Posterior vena cava (tissue), 2 donors: ENCODE results near the gene RBM26. TPM values are rescaled to one million over a fixed set of nuclear protein-coding genes. Genes with fewer than 3 reads are reported as not detected.
"Not testable (repeated sequence)": the region's sequence is repeated elsewhere in the genome, so short reads cannot be mapped to it uniquely, and the experiment has no call there.

Source experiments
- DNase-seq: peaks from one replicate; pipeline ENCODE4 v3.0.0-alpha.2; 2020; ENCODE audit warnings: low spot score
- intact Hi-C, 2 donors: fragments of 100-400 bp; cut with DNase I; formaldehyde crosslinking; loops; one replicate each; pipeline versions ENCODE4 v1.14.1 to v1.14.2; 2022 to 2023
- total RNA-seq, 2 donors: library from RNA; stranded (reverse); fragmentation: NEBNext Ultra II Directional; extraction: Animal tissue kit (Norgen Biotek cat#: 25700); gene quantifications; one replicate each; pipeline ENCODE4 v1.2.1, GENCODE V29; 2021
- donor health status: DM: yes; HTN: yes; CAD: no.
- donor health status: DM: yes; HTN: yes; CAD: no.

Gene RBM26
- total RNA-seq, 2 donors from 2014 or later, result 31.6 to 32.8 TPM

- no peak for DNase-seq
- intact Hi-C loops, result no loop called here
Measured at GRCh38 chr13:79353693-79354092, 52.4 kb downstream of the RBM26 start.

DNA sequence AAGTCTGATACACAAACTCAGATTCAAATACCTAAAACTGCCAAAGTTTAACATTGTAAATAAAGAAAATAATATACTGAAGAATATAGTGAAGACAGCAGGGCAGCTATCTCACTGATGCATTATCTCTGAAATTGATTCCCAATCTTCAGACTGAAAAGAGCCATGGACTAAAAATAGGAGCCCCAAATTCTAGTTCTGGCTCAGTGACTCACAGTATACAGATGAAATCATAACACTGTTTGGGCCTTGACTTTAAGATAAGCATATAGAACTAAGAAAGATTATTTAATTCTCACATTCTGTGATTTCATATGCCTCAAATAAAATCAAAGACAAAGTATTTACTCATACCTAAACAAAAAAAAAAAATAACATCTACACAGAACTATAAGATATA lies 53.9 kb downstream of the RBM26 start:
- intact Hi-C loops, result no loop called here
- no peak for DNase-seq

DNA sequence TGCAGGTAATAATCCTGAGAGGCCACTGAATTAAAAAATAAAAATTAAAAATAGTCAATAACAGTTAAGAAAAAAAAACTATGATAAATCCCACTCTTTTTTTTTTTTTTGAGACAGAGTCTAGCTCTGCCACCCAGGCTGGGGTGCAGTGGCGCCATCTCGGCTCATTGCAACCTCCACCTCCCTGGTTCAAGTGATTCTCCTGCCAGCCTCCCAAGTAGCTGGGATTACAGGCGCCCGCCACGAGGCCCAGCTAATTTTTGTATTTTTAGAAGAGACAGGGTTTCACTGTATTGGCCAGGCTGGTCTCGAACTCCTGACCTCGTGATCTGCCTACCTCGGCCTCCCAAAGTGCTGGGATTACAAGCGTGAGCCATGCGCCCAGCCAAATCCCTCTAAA lies 56.4 kb downstream of the RBM26 start:
- intact Hi-C loops, result not testable (repeated sequence)
- DNase-seq, result peak; percentile 26

DNA sequence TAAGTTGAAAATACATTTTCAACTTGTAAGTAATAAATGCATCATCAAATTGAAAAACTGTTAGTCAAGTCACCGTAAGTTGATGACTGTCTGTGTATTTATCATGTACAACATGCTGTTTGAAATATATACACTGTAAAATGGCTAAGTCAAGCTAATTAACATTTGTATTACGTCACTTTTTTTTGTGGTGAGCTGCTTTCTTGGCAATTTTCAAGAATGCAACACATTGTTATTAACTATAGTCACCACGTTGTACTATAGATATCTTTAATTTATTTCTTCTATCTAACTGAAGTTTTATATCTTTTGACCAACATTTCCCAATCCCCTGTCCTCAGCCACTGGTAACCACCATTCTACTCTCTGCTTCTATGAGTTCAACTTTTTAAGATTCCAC lies 57.0 kb downstream of the RBM26 start:
- intact Hi-C loops, result no loop called here
- DNase-seq, result no peak

GRCh38 chr13:79346300-79346914 lies 59.6 kb downstream of the RBM26 start:
- peak; percentile 55 for DNase-seq
- intact Hi-C loops, result no loop called here

DNA sequence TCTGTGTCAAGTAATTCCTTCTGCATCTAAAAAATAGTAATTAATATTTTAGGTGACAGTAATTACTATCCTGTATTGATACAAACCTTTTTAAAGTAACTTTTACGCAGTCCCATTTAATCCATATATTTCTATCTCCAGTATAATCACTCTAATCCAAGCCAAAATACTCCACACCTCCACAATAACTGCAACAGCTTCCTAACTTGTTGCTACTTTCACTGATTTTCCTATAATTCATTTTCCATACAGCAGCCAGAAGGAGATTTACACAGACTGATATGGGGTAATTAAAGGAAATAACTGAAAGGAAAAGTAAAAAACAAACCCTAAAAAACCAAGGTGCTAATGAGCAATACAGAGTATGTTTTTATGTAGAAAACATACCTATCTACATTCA lies 64.9 kb downstream of the RBM26 start:
- intact Hi-C loops, result no loop called here
- DNase-seq, result no peak

DNA sequence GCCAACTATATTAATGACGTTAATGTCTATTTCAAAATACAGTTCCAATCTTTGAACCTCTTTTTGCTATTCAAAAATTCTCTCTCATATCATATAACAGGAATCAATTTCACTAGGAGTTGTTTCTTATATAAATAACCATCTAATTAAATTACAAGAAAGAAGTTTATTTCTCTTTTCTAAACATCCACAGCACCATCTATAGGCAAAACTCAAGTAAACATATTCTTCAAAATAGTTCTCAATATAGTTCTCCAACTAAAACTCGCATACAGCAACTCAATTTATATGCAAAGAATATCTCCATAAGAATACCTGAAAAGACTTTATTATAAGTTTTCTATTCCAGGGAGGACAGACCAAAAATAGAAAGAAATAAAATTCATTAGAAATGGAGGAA lies 65.6 kb downstream of the RBM26 start:
- intact Hi-C loops, result no loop called here
- no peak for DNase-seq

- intact Hi-C loops, result no loop called here
- no peak for DNase-seq
Measured at GRCh38 chr13:79338343-79338742, 67.7 kb downstream of the RBM26 start.

- intact Hi-C loops, result no loop called here
- DNase-seq, result peak; percentile 52
Measured at GRCh38 chr13:79336966-79337365, 69.1 kb downstream of the RBM26 start.

- no peak for DNase-seq
- intact Hi-C loops, result no loop called here
Measured at GRCh38 chr13:79328510-79328909, 77.5 kb downstream of the RBM26 start.

GRCh38 chr13:79320433-79320832 lies 85.6 kb downstream of the RBM26 start:
- intact Hi-C loops, result no loop called here

DNA sequence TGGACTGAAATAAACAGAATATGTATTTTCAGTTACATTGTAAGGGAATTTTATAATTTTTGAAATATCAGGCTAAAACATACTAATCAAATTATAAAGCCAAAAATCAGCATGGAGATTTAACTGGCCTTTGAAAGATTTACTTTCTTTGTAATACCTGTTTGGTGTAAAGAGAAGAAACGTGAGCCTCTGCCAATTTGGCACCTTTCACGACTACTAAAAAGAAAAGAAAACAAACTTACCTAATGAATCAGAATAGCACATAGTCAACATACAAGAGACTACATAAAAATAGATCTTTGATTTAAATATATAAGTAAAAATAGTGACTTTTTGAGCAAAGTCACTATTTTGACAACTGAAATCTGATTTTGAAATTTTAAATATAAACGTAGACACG lies 87.4 kb downstream of the RBM26 start:
- intact Hi-C loops, result no loop called here

More at GRCh38 chr13:79320433-79320832, 85.6 kb downstream of the RBM26 start:
- DNase-seq, result no peak

GRCh38 chr13:79317856-79318255 lies 88.2 kb downstream of the RBM26 start:
- DNase-seq, result no peak
- intact Hi-C loops, result no loop called here

More for the DNA sequence above, 87.4 kb downstream of the RBM26 start:
- no peak for DNase-seq

DNA sequence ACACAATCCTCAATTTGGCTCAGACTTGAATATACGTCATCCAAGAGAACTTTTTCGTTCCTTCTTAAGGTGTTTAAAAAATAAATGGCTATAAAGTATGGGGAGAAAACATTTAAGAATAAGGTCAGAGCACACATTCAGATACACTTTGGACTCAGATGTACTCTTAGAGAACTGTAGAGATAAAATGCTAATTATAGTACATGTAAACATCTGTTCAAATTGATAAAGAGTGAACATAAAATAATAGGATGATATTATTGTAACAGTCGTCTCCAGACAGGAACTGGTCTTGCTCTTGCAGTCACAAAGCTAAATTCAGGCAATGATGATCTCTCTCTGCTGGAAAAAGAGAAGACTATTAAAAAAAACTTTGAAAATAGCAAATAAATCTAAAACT lies 91.4 kb downstream of the RBM26 start:
- DNase-seq, result no peak
- intact Hi-C loops, result no loop called here

- intact Hi-C loops, result no loop called here
- DNase-seq, result no peak
Measured at GRCh38 chr13:79312340-79312855, 93.7 kb downstream of the RBM26 start.

DNA sequence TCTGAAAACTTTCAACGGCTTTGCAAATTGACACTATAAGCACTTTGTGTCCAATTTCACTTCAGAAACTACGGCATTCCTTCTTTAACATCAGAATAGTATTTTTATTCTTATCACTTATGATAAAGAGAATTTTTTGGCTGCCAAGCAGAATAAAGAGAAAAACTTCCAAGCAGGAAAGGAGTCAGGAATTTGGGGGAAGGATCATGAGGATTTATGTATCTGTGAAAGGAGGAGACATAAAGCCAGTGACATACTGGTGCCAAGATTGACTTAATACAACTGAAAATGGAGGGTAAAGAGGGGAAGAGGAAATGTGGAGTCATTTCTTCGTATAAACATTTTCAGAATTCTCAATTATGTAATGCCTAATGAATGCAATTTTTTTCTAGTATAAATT lies 94.7 kb downstream of the RBM26 start:
- intact Hi-C loops, result no loop called here
- no peak for DNase-seq

GRCh38 chr13:79309690-79310089 lies 96.4 kb downstream of the RBM26 start:
- intact Hi-C loops, result no loop called here
- DNase-seq, result no peak

DNA sequence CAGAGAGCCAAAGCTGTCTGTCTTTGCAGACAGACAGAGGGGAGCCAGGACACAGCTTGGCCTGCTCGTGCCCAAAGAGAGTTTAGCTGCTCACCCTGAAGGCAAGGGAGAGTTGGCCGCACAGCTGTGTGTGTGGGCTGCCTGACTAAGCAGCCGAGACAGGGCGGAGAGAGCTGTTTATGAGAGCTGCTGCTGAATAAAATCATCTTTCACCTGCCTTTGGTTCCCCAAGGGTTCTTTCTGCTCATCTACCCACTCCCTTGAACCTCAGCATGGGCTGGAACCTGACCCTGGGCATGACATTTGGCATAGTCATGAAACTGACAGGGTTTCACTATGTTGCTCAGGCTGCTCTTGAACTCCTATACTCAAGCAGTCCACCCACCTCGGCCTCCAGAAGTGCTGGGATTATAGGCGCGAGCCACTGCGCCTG lies 98.2 kb downstream of the RBM26 start:
- intact Hi-C loops, result no loop called here
- DNase-seq, result peak; percentile 45

DNA sequence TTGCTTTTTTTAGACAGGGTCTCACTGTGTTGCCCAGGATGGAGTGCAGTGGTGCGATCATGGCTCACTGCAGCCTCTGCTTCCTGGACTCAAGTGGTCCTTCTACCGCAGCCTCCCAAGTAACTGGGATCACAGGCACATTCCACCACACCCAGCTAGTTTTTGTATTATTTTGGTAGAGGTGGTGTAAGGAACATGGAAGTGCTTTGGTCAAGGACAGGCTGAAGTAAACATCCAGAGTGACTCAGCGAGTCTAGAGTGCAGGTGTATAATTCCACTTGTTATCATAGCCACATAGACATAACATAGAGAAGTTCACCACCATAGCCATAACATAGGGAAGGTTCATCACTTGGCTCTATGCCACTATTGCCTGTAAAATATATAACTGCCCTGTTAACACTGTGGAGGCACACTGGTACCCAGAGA lies 98.6 kb downstream of the RBM26 start:
- DNase-seq, result no peak
- intact Hi-C loops, result no loop called here

GRCh38 chr13:79306650-79307049 lies 99.4 kb downstream of the RBM26 start:
- intact Hi-C loops, result no loop called here
- DNase-seq, result no peak

GRCh38 chr13:79297128-79297527 lies 108.9 kb downstream of the RBM26 start:
- intact Hi-C loops, result loop anchor here in 1 of 2 donors (5.0 to 10.0 kb wide), 2 partner anchors 308 to 1440 kb away; no protein-coding TSS in a partner anchor
- DNase-seq, result no peak
